GM21526 (cell line): ENCODE measurements around the gene SLC6A9.

Experiments
- ATAC-seq: cut with Tn5 transposase; IDR thresholded peaks from one replicate; pipeline ENCODE4 v1.9.1; 2021; ENCODE audit warnings: moderate library complexity; ENCODE audit not compliant: unreplicated experiment, low FRiP score

The SLC6A9 gene

DNA sequence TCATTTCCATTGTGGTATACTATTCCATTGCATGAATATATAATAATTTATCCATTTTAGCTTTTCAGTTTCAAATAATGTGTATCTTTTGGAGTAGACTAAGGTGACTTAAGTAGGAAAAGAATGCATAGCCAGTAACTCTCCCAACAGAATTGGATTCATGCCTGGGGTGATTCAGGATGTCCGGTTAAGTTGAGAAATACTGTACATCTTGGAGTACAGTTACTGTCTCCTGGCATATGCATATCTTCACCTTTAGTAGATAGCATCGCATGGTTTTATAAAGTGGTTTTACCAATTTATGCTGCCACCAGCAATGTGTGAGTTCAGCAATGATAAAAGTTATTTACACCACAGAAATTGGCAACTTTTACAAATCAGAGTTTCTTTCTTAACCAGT is 18.6 kb upstream of the SLC6A9 start:
- no peak for ATAC-seq

DNA sequence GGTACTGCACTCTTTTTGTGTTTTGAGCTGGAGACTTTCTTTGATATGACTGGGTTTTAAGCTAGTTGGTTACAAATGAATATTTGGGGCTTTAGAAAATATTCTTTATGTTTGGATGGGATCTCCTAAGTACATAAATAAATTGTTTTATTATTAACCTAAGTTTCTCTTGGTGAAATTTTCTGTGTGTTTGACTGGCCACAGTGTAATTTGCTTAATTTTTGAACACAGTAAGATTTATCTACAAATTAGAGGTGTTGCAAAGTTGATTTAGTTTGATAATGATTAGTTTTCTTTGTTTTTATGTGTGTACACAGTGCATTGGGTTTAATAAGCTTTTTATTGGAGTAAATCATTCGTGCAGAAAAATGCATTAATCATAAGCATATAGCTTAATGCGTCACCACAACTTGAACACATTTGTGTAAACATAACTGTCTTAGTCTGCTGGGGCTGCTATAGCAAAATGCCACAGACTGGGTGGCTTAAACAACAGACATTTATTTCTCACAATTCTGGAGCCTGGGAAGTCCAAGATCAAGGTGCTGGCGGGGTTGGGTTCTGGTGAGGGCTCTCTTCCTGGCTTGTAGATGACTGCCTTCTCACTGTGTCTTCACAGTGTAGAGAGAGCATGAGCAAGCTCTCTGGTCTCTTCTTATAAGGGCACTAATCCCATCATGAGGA is 17.4 kb upstream of the SLC6A9 start:
- no peak for ATAC-seq

DNA sequence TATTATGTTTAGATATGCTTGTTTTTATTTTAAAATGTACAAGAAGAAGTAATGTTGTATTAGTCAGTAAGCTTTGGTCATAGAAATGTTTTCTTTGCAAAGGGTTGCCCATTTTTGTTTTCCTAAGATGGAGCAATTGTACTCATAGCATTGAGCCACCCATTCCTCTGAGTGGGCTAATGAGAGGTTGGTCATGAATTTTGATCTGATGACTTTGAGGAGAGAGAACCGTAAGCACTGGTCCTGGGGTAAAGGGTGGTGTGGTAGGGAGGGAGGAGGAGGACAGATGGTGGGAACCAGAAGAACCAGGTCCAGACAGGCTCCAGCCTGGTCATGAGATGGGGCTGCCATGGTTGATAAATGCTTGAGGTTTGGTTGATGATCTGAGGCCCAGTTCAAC is 15.9 kb upstream of the SLC6A9 start:
- no peak for ATAC-seq

DNA sequence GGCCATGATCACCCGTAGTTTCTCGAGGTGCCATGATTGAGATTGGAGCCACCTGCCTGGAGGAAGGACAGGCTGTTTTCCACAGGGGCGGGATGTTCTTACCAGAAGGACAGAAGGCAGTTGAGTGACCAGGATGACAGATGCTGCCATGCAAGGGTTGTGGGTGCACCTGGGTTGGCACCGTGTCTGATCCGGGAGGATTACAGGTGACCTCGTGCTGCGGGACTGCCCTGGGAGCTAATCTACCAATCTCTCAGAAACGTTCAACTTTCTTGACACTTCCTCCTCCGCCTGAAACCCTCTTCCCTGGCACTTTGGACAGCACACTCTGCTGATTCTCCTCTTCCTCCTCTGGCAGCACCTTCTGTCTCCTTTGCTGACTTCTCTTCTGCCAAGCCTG is 13.8 kb upstream of the SLC6A9 start:
- no peak for ATAC-seq

DNA sequence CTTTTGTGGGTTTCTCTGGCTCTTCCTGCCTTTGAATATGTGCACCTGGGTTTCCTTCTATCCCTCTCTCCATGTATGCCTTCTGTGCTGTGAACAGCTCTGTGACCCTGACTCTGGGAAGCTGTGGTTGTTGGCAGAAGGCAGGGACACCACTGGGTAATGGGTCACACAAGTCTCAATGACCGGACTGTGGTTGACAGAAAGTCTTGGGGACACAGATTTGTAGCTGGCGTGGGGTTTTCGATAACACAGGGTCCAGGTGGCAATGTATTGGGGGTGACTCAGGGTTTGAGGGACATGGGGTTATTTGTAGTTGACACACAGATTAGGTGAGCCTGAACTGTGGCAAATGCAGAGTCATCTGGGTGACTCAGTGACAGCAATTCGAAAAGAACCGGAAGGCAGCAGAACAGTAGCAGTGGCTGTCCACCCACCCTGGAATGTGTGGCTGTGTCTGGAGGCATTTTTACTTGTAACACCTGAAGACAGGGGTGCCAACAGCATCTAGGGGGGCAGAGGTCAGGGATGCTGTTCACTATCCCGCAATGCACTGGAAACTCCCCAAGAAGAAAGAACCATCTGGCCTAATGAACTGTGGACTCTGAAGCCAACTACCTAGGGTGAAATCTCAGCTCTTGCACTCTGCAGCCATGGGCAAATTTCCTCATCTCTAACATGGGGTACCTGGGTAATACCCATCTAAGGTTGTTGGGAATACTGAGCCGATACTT is 13.0 kb upstream of the SLC6A9 start:
- no peak for ATAC-seq

DNA sequence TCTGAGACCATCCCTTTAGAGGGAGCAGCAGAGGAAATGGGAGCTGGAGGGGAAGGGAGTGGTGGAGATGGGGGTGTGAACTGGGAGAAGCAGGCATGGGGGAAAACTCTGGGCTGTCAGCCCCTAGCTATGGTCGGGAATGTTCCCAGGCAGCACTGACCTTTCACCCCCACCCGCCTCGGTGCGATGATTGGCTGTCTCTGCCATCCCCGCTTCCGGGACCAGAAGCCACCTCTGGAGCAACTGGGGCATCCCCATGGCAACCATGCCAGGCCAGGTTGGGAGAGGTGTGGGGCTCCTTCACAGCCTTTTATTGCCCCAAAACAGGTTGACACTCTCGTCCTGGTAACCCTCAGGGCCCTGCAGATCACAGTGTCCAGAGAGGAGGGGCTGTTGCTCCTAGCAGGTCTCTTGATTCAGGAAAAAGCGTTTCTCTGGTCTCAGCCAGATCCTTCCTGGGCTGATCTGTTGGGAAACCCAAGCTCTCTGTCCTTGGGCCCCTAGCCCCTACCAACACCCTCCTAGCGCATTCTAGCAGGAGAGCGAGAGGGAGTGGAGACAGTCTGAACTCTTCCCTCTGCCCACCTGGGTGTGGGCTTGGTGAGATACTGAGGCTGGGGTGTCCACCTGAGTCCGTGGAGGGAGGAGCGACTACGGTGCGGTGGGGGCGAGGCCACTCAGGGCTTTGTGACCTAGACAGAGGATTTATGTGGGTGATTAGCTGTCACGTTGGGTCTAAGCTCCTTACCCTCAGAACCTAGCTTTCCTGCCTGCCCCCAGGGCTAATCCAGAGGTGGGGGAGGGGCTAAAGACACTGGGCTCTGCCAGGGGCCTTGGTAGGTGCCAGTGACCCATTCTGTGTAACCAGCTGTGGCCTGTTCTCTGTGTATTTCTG is 12.2 kb upstream of the SLC6A9 start:
- ATAC-seq, result no peak

DNA sequence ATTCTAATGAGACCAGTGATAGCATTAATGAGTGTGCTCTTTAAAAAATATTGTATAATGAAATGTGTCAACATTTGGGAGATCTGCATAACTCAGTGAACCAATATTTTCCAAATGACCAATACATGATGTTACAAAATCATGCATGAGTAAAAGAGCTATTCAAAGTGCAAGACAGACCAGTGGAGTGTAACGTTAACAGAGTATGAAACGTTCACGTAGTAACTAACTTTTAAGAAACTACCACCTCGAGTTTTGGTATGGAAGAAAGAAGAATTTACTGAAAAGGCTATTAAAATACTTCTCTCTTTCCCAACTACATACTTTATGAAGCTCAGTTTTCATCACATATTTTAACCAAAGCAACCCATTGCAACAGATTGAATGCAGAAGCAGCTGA is 9.6 kb upstream of the SLC6A9 start:
- no peak for ATAC-seq

DNA sequence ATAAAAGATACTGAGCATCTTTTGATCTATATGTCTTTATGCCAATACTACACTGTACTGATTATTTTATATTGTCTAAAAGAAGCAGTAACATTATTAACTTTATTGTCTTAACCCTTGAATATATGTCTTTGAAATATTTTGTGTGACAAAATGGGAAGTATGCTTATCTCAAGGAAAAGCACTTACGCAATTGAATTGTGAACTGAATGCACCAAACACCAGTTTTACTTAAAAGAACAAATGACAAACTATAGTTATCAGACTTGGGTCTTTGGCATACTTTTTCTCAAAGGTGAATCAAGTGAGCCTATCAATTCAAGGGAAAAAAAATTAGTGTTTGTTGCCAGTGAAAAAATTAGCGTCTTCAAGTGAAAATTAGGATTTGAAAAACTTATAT is 9.2 kb upstream of the SLC6A9 start:
- no peak for ATAC-seq

DNA sequence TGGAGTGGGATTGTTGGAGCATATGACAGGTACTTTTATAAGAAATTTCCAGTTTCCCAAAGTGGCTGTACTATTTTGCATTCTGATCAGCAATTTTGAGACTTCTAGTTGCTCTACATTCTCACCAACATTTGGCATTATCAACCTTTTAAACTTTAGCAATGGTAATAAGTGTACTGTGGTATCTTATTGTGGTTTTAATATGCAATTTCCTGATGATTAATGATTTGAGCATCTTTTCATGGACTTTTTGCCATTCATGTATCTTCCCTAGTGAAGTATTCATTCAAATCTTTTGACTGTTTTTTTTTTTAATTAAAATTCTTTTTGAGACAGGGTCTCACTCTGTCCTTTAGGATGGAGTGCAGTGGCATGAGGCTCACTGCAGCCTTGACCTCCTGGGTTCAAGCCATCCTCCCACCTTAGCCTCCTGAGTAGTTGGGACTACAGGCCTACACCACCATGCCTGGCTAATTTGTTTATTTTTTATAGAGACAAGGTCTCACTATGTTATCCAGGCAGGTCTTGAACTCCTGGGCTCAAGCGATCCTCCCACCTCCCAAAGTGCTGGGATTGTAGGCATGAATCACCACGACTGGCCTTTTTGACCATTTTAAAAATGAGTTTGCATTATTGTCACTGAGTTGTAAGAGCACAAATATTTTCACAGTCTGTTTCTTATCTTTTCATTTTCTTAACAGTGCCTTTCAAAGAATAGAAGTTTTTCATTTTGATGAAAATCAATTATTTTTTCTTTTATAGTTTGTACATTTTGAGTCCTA is 7.8 kb upstream of the SLC6A9 start:
- no peak for ATAC-seq

DNA sequence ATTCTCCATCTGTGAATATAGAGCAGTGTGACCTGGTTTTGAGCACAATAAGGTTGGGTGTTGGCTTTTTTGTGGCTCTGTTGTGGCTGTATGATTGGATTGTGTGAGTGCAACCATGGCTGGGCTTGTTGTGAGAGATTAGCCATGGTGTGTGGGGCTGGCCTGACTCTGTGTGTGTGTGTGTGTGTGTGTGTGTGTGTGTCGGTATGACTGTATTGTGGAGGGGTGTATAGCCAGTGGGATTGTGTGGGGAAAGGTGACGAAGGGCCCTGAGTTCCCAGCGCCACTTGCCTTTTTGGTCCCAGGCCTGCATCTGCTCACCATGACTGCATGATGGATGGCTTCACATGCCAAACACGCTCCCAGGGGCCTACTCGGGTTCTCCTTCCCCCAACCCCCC is 5.9 kb upstream of the SLC6A9 start:
- no peak for ATAC-seq

DNA sequence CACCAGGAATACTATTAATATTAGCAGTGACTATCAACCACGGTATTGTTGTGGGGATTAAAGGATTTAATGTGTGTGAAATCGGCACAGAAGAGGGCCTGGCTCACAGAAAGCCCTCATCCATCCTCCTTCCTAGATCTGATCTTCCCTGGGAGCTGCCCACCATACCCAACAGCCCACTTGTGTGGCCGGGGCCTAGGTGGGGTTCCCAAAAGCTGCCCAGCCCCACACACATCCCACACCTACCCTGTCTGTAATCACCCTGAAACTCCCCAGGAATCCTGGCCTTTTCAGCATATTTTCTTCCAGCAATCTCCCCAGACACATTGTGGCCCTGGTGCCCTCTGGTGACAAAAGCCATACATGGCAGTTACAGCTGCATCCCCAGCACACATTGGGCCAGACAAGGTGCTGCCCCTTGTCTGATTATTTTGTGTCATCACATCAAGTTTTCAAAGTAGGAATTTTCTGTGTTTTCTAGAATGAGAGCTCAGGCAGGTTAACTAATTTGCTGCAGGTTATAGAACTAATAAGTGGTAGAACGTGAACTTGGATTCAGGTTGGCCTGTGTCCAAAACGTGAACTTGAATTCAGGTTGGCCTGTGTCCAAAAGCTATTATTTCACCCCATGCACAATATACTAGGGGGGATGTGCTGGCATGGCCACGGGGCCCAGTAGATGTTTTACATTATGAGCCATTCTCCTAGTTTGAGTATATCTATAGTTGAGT is 5.3 kb upstream of the SLC6A9 start:
- ATAC-seq, result no peak

DNA sequence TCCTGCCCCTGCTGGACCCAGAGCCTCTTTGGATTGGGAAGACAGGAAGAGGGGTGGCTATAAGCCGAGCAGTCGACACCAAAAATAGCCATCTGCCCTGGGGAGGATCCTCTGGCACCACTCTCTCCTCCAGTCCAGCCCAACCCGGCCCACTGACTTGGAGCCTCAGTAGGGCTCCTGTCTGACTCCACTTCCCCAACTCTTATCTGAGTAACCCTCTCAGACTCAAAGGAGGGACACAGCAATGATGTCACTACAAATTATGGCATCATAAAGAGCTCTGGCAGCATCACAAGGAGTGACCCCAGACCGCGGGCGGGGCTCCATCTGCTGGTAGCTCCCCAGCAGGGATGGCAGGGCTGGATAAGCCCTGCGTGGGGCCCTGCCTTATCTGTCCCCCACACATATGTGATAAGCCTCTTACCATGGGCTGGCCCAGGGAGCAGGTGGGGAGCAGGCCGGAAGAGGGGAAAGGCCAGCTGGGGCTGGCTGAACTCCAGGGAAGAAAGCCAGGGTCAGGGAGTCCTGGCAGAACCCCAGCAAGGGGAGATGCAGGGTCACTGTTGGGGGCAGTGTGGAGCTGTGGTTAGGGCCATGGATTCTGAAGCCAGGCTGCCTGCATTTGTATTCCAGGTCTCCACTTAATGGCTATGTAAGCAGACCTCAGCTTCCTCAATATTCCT is 4.6 kb upstream of the SLC6A9 start:
- ATAC-seq, result no peak

DNA sequence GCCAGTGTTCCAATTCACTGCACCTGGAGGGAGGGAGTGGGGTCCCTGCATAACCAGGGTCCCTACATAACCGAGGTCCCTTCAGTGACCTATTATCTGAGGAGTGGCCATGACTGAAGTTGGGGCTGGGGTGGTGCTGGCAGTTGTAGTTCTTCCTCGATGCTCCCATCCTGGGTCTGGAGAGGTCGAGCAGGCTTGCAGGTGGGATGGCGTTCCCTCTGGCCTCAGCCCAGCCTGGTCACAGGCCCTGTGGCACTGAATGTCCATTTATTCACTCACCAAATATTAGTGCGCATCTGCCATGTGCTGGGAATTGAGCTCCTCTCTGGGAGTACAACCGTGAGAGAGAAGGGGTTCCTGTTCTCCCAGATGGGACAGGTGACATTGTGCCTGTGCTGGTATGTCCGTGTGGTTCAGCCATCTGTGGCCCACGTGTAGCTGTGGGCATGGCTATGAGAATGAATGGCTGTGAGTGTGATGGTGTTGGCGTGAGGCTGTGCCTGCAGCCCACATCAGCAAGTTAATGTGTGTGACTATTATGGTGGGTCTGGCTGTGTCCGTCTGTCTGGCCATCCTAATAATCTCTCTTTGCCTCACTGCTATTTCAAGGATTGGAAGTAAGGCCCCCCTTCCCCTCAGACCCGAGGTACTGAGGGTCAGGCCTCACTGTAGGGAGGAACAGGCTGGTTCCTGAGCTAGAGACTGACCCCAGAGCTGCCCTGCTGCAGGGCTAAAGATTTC is 3.9 kb upstream of the SLC6A9 start:
- ATAC-seq, result no peak

DNA sequence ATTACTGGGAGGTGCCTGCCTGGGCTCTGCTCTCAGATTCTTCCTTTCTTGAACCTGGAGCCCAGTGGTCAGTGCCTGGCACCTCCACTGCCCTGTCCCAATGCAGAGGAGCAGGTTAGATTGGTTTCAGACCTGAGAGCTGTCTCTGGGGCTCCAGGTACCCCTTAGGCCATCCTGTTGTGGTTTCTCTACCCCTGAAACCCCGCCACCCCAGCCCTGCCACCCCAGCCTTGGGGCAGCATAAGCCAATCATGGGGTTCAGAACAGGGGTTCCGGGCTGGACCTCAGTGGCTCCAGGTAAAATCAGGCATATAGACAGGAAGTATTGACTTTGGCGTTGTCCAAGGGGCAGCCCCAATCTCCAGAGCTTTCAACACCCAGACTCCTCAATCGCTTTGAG is 3.2 kb upstream of the SLC6A9 start:
- no peak for ATAC-seq

DNA sequence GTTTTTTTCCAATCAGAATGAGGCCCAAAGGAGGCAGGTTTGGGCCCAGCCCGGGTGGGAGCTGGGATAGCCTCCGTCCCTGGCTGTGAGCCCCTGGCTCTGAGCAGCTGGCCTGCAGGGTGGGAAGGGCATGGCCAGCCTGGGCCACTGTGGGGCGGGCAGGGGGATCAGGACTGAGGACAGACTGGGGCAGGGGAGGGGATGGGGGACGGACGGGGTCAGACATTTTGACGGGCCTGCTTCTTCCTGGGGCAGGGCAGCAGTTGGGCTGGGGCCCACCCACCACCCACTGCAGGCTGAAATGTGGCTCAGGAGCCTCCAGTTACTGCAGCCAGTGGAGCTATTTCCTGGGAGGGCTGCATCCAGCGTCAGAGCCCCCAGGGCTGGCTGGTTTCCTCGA is 2.5 kb upstream of the SLC6A9 start:
- no peak for ATAC-seq

DNA sequence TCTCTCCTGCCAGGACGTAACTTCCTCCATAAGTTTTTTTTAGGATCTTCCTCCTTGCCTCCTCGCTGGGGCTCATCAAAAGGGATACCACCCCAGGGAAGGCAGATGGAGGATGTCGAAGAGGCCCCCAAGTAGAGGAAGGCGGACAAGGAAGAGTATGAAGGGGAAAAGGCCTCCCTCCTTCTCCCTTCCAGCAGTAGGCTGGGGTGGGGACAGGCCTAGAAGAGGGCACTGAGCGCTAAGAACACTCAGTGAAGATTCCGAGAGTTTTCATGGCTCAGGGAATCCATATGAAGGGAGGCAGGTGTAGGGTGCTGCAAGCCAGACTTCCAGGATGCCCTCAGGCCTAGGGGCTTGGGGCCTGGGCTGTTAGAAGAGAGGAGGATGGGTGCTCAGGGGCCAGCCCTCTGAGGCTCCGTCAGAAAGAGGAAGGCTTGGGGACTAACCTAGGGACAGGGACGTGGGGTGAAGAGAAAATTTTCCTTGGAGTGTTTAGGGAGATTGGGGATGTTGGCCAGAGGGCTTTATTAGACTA is 1.8 kb upstream of the SLC6A9 start:
- no peak for ATAC-seq

DNA sequence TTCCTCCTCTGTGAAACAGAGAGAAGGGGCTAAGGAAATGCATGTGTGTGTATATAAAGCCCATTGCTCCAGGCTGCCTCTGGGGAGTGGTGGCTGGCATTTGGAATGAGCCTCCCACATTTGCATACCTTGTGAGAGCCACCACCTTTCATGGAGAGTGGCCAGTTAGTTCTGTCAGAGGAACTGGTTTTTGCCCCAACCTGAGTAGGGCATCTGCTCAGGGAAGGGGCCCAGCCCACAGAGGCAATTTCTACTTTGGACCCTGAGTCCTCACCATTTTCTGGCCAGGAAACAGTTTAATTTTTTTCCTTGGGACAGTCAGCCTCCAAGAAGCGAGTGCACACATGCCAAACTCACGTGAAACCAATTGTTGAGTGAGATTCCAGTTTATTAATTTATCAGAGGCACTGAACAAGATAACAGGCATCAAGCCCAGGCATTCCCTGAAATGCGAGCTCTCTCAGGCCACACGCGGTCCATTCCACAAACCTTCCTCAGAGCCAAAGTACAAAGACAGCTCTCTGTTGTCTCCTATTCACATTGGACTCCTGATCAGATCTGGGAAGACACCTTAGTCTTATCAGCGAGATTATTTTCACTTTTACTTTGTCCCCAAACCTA is 1.0 kb upstream of the SLC6A9 start:
- no peak for ATAC-seq

DNA sequence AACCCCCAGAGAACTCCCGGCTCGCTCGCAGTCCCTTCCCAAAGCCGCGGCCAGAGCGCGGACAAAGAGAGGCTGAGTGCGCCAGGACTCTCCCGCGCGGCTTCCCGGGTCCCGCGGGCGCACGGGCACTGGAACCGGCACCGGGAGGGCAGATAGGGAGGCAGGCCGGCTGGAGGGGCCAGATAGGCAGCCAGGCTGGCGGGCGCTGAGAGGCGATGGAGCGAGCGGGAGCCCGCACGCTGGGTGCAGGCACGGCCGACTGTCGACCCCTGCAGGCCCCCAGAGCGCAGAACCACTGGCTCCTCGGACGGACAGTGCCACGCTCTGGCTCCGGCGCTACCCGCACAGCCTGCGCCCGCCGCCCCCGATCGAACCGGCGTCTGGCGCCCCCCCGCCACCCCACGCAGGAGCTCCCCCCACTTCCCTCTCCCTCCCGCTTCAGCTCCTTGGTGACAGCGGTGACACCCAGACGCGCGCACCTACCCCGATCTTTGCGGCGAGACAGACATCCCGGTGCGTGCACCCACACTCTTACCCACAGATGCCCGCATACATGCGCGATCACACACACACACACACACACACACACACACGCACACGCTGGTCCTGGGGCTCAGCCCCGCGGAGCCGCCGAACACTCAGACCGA is 534 bp downstream of the SLC6A9 start:
- ATAC-seq, result peak; percentile 22
